ENCODE data around the gene SLC25A38. TPM values are rescaled to one million over a fixed set of nuclear protein-coding genes. Genes with fewer than 3 reads are reported as not detected.

SLC25A38 gene
- total RNA-seq, 1 donor from 2014 or later = 20.8 TPM

DNA sequence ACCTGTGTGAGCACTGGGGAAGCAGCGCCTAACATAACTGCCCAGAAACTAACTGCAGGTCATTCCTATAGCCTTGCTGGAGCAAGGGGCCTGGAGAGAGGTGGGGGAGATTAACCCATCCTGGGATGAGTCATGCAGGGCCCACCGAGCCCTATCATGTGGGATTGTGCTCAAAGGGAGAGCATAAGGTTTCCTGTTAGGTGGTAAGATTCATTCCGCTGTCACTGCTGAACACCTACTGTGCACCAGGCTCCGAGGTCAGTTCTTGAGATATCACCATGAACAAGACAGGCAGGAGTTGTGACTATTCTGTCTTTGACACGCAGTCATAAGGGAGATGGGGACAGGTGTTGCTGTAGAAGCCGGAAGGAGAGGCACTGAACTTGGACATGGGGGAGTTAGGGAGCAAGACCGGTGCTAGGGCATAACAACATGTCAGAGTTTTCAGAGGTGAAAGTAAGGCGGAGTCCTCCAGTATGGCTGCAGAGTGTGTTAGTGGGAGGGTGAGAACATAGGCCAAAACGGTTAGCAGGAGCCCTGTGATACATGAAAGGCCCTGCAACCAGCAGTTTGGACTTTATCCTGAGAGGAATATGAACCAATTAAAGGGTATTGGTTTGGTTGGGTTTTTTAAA, 2.4 kb downstream of the SLC25A38 start:
- DNase-seq (ENCODE audit: low read depth) = no peak
- H3K4me3 ChIP-seq (ENCODE audit: low read depth, low read length) = no peak overlapping the region
- TF ChIP-seq CTCF (conservative IDR thresholded peaks at IDR 0.05; ENCODE audit: low read depth, low read length) = no peak

DNA sequence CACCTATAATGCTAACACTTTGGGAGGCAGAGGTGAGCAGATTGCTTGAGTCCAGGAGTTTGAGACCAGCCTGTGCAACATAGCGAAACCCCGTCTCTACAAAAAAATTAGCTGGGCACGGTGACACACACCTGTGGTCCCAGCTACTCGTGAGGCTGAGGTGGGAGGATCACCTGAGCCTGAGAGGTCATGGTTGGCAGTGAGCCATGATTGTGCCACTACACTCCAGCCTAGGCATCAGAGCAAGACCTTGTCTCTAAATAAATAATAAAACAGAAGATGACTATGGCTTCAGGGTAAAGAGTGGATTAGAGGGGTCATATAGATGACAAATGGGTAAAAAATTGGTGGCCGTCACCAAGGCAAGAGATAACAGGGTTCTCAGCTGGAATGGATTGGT, 3.1 kb downstream of the SLC25A38 start:
- no peak for DNase-seq (ENCODE audit: low read depth)
- no peak for TF ChIP-seq CTCF (conservative IDR thresholded peaks at IDR 0.05; ENCODE audit: low read depth, low read length)
- no peak overlapping the region for H3K4me3 ChIP-seq (ENCODE audit: low read depth, low read length)

DNA sequence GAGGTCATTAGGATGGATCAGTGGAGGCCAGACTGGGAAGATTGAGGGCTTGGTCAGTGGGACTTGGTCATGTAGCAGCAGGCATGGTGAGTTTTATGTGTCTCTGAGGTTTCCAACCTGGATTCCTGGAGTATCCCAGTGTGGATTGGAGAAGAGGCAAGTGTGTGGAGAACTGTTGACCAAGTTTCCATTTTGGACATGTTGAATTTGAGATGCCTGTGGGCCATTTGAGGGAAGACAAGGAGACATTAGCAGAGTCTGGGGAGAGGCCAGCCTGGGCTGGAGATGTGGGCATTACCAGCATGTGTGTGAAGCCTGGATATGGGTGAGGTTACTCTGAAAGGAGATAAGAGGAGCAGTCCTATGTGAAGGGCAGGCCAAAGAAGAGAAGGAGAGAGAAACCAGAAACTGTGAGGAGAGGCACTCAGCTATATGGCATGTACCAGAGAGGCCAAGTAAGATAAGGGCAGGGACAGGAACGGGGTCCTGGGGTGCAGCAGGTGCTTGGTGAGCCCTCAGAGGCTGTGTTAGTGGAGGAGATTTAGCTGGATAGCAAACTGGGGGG, 4.3 kb downstream of the SLC25A38 start:
- no peak overlapping the region for H3K4me3 ChIP-seq (ENCODE audit: low read depth, low read length)
- no peak for DNase-seq (ENCODE audit: low read depth)
- no peak for TF ChIP-seq CTCF (conservative IDR thresholded peaks at IDR 0.05; ENCODE audit: low read depth, low read length)

- H3K4me3 ChIP-seq (ENCODE audit: low read depth, low read length) = no peak overlapping the region
- no peak for TF ChIP-seq CTCF (conservative IDR thresholded peaks at IDR 0.05; ENCODE audit: low read depth, low read length)
- DNase-seq (ENCODE audit: low read depth) = no peak
Observed at GRCh38 chr3:39388153-39388552, 5.0 kb downstream of the SLC25A38 start.

DNA sequence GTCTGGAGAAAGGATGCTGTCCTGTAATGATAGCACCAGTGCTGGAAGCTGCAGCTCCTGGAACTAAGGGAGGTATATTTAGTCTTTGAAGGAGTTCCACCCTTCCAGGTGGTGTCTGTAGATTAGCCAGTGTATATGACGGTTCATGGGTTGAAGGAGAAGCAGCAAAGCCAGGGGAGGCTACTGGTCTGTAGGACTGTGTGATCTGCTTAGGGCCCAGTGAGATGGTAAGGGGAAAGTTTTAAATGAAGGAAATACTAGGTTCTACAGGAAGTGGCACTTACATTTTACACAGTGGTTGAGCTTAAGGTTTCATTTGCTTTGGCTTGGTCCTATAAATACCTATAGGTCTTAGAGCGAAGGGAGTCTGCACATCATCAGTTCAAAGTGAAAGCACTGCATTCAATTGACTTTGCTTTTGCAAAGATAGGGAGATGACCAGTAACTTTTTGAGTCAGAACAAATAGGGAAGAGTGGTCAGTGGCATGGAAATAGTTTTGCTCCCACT, 5.6 kb downstream of the SLC25A38 start:
- no peak for TF ChIP-seq CTCF (conservative IDR thresholded peaks at IDR 0.05; ENCODE audit: low read depth, low read length)
- no peak overlapping the region for H3K4me3 ChIP-seq (ENCODE audit: low read depth, low read length)
- DNase-seq (ENCODE audit: low read depth) = no peak

- H3K4me3 ChIP-seq (ENCODE audit: low read depth, low read length) = no peak overlapping the region
- TF ChIP-seq CTCF (conservative IDR thresholded peaks at IDR 0.05; ENCODE audit: low read depth, low read length) = no peak
- DNase-seq (ENCODE audit: low read depth) = no peak
Observed at GRCh38 chr3:39390181-39390580, 7.0 kb downstream of the SLC25A38 start.

- no peak overlapping the region for H3K4me3 ChIP-seq (ENCODE audit: low read depth, low read length)
- no peak for DNase-seq (ENCODE audit: low read depth)
Observed at GRCh38 chr3:39396690-39397089, 13.5 kb downstream of the SLC25A38 start.

More at GRCh38 chr3:39396690-39397089, 13.5 kb downstream of the SLC25A38 start:
- TF ChIP-seq CTCF (conservative IDR thresholded peaks at IDR 0.05; ENCODE audit: low read depth, low read length) = no peak
